Stimulated activated CD4-positive, alpha-beta T cell treated with anti-CD3 and anti-CD28 coated beads, Interleukin-15, amount 100 ng/mL, for 1 hour (primary cell): Measurements from ENCODE around the gene MAPKAP1.

Experiments used
- DNase-seq, 2 donors: peaks; one replicate each; pipeline ENCODE4 v3.0.0-alpha.2; 2020; ENCODE audit warnings: low read depth in 1 of 2, low spot score in 1 of 2

MAPKAP1 gene

DNA sequence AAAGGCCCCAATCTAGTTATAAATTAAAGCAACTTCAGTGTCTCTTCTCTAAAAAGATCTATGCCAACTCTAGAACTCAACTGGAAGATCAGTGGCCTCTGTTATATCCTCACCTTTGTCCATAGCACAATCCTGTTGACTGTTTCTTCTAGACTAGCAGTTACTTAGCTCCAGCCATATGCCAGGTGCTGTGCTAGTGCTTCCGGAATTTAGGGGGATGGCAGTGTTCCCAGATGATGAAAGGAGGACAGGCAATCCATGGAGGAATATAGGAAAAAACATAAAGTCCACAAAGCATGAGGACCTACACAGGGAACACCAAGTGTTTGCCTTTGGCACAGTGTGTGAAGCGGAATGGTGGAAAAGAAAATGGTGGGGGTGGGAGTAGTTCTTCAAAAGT is 214.3 kb downstream of the MAPKAP1 start:
- no peak for DNase-seq

DNA sequence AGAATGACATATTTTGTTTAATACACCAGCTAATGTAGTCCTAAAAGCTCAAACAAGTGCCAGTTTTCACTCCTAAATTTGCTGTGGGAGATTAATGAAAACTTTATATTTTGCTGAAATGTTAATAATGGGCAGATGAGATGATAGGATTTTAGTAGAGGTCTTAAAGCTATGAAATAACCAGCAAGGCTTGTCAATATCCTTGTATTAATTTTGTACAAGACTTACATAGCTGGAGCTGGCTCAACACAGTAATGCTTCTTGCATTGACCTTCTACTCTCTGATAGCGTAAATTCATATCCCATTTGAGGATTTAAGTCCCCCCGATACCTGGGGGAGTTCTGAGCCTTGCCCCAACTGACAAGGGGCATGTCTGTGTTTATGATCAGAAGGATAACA is 219.2 kb downstream of the MAPKAP1 start:
- no peak for DNase-seq

DNA sequence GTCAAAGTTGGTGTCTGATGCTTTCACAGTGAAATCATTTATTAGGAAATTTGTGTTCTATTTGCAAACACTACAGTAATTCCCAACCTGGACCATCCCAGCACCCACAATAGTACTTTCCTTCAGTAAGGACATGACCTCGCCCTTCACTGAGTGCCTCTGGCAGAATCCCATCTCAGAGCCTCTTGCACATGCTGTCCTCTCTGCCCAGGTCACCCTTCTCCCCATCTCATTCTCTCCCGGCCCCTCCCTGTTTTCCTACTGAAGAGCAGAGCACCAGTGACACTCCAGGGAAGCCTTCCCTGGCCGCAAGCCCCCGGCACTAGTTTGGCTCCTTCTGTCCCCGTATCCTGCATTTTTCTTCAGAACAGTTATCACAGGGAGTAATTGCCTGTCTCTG is 220.4 kb downstream of the MAPKAP1 start:
- DNase-seq, result no peak

DNA sequence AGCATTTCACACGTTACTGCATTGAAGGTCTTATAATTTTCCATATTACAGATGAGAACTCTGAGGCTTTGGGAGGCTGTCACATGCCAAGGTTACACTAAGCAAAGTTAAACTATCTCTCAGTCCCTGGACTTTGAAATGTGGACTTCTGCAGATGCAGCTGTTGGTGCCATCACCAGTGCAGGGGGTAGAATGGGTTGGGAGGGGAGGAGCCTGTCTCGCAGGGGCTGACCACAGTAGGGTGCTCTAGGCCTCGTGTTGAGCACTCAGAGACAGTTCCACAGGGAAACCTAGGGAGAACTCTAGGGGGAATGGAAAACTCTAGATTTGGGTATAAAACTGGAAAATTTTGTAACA is 220.9 kb downstream of the MAPKAP1 start:
- DNase-seq, result no peak

DNA sequence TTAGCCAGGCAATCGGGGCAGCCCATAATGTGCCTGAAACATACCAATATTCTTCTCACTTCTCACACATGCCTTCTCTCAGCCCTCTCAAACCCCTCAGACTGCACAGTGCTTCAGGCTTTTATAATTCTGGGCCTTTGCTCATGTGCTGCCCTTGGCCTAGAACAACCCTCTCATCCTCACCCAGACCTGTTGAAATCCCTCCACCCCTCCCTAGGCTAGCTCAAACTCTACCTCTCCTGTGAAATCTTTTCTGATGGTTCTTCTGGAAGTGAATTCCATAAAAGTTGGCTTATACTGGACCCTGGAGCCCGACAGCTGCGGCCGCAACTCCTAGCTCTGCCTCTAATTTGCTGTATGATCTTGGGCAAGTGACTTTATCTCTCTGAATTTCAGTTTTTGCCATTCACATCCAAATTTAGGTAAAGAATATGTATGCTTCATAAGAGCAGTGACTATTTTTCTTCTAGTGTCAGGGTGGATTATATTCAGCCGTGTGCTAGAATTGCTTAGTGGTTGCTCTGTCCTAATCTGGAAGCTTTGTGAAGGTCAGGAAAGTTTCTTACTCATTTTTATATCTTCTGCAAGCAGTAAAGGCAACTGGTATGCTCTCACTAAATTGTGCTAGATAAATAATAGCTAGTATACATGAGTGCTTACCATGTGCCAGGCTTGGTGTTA is 221.4 kb downstream of the MAPKAP1 start:
- no peak for DNase-seq

DNA sequence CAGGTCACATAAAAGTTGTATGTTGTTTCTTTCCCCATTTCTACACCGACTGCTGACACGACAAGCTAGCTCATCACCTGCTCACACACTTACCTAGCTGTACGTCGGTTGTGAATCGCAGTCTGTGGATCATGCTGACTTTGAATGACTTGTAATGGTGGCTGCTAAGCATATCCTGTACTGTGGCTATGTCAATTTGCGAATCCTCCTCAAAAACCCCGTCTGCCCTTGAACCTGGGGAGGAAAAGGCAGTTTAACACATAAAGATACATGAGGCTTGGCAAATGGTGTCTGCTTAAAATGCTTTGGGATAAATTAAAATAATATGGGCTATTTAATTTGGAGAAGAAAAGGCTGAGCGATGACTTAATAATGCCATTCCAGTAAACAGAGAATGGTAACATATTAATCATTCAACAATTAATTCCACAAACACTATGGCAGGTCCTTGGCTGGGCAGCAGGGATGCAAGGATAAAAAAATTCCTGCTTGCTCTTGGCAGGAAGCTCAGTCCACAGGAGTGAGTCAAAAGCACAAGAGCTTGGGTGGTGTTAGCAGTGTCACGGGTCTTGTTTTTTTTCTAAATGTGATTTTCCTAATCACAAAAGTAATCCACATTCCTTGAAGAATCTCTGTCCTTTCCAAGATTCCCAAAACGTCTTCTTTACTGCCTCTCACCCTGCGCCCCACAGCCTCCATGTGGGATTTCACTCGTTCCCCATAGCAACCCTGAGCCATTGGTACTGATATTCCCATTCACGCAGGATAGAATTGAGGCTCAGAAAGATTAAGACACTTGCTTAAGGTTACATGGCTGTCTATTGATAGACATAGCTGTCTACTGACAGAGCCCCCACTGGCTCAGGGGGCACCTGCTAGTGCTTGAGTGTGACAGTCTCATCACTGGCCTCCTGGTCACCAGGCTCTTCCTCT is 222.4 kb downstream of the MAPKAP1 start:
- DNase-seq, result no peak

DNA sequence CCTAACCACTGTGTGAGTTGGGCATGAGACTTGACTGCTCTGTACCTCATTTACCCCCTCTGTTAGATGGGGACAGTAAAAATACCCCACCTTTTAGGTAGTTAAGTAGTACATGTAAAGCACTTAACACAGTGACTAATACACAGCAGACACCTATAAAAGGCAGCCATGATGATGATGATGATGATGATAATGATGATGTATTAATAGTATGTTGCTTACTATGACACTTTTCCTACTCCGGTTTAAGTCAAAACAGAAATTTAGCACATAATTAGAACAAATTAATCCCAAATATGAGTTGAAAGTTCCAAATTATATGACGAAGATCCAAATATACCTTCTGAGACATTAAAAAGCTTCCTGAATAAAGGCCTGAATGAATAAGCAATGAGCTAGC is 223.3 kb downstream of the MAPKAP1 start:
- no peak for DNase-seq

DNA sequence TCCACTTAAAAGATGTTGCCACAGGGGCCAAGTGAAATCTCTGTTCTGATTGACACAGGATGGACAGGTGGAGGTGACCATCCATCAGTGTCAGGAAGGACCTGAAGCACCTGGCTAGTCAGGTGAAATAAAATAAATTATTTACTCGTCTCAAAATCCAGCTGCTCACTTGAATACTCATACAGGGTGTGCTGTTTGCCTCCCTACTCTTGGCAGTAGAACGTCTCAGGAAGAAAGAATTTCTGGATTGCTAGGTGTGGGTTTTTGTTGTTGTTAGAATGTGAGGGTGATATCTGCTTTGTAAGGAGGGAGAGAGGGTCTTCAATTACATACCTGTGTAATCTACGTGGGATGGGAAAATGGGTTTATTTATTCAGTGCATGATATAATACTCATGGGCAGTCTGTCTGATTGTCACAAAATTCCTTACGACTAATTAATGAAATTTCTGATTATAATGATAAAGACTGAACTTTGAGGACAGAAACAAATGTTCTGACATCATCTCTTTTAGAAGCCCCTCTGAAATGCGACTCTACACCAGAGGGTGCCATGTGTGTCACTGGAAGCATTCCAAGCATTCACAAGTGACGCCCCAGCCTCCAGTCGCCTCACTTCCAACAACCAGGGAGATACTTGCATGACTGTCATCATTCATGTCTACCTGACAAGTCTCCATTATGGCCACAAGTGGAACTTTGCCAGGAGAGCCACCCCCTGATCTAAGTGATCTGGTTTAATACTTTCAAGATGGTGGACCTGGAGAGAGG is 227.0 kb downstream of the MAPKAP1 start:
- DNase-seq, result no peak

DNA sequence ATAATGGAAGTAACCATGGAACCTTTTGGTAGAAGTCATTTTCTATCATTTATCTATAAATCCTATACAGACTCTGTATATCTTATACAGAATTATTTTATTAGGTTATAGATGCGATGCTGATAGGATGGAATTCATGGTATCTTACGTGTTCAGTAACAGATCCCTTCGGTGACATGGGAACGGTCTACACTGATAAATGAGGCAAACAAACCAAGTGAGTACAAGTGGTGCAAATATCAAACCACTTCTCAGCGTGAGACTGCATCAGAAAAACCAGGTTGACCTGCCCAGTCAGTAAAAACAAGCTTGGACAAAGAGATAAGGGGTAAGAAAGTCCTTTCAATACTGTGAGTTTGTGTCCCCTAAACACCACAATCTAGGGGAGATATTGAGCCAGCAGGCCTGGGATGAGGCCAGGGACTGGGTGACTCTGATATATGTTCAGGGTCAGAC is 229.9 kb downstream of the MAPKAP1 start:
- no peak for DNase-seq

DNA sequence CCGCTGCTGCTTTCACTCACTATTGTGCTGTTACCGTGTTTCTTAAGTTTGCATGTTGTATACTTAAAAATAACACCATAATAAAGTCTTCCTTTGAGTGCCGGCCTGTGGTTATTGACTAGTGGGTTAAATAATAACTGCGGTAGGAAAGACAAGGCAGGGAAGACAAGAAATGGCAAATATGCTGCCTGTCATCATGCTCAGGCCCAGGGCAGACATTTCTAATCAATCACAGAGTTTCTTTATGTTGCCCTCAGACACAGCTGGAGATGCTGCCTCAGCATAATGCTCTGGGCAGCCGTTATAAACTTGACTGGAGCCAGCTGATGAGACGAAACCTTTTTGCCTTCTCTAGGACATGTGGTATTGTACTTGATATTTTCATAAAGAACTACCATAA is 230.4 kb downstream of the MAPKAP1 start:
- no peak for DNase-seq

DNA sequence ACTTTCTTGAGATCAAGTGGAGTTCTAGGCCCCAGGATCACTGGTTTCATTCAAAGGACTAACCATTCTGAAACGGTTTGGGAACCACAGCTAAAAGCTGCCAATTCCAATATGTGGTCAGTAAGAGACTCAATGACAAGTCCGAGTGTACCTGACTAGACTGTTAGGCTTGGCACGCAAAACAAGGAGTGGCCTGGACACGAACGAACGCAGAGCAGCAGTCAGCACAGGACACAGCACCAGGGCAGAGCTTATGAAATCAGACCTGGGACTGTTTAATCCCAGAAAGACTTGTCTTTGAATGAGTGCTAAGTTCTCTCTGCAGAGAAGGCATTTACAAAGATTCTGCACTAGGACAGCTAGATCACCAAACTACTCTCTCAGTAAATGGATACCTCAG is 231.6 kb downstream of the MAPKAP1 start:
- DNase-seq, result no peak

DNA sequence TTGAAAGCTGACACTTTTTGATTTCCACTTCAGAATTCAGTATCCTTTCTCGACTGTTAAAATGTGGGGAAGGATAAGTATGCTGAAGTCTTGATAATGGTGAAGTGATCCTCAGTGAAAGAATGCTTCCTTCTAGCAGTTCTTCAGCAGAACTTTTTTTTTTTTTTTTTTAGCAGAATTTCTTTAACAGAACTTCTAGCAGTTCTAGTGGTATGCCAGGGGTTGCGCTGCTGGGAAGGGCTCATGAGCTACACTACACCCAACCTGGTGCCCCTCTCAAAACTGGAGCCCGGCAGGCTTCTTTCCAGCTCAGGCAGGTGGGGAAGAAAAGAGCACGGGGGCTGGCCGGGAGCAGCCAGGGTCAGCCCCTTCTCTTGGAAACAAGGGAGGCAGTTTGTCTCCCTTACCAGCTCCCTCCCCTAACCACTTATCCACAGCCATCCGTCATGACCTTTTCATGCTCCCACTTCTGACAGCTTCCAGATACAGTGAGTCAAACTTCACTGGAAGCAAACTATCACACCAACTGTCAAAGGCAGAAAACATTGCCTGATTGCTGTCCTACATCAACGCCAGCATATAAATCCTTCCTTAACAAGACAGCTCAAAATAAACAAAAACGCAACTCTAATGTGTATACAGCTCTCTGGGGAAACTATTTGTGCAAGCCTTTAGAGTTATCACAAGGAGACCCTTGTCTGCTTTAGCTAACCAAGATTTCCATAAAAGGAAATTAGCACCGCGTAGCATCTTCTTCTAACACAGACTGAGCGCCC is 233.9 kb downstream of the MAPKAP1 start:
- no peak for DNase-seq

DNA sequence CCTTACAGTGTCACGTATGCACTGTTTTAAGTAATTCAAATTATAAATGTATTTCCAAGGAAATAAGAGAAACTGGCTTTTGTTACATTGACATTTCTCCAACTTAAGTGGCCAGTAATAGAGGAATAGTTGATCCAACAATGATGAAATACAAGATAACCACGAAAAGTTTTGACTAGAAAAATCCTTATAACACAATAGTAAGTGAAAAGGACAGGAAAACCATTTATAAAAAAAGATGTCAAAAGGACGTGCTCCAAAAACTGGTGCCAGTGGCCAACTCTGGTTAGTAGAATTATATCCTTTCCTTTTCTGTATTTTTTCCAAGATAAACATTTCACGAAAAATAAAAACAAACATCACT is 234.5 kb downstream of the MAPKAP1 start:
- DNase-seq, result no peak

DNA sequence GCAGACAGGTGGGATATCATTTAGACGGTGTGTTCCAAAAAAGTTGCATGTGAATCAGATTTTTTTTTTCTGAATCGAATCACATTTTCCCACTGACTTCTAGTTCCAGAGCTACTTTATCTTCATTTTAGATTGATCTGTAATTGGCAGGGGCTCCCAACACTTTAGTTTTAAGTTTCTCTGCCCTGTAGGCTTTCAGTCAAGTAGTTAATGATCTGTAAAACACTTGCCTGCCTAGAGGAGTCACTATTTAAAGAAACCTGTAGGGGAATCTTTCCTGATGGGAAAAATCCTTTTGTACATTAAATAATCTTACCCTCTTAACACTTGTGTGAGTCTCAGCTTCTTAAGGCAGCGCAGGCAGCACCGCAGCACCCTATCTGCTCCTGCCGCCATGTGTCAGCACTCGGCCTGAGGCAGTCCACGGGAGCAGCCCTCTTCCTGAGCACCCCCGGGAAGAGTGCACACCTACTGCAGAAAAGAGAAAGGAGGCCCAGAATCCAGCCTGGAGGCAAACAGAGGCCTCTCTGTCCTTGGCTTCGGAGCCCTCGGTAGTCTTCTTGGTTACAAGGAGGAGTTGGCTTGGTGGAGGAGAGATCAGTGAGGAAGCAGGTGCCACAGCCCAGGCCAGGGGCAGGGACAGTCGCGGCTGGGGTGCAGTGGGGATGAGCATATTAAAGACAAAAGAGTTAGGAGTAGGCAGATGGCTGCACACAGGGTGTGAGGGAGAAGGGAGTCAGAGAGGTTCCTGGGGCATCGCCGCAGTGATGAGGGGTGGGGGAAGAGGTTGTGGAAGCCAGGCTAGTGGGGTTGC is 236.0 kb downstream of the MAPKAP1 start:
- DNase-seq, result no peak

DNA sequence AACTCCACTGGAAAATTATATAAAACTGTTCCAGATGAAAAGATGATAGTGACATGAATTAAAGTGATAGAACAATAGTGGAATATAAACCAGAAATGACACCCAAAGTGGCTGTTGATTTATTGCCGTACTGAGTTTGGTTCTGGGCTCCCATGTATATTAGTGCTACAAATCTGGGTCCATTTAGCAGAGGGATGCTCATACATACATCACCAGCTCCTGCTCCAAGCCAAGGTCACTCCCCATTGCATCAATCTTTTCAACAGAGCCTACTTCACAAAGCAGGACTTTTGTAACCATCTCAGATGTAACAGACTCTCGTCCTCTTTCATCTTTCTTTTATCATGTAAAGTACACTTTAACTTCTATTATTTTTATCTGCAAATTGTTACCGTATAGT is 236.8 kb downstream of the MAPKAP1 start:
- no peak for DNase-seq

DNA sequence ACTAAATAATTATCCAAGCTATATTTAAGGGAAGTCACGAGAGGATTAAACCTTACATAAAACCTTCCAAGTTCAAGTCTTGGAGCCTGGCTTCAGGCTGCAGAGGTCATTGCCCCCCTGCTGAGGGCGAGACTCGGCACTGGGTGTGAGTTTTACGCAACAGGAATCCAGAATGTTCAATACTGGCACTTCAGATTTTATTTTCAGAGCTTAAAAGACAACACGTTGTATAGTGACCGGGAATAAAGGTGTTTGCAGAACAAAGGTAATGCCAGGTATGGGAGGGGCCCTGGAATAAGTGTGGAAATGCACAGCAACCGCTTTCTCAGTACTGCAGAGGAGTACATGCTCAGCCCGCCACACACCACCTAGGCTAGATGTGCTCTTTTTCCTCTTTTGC is 238.4 kb downstream of the MAPKAP1 start:
- no peak for DNase-seq

DNA sequence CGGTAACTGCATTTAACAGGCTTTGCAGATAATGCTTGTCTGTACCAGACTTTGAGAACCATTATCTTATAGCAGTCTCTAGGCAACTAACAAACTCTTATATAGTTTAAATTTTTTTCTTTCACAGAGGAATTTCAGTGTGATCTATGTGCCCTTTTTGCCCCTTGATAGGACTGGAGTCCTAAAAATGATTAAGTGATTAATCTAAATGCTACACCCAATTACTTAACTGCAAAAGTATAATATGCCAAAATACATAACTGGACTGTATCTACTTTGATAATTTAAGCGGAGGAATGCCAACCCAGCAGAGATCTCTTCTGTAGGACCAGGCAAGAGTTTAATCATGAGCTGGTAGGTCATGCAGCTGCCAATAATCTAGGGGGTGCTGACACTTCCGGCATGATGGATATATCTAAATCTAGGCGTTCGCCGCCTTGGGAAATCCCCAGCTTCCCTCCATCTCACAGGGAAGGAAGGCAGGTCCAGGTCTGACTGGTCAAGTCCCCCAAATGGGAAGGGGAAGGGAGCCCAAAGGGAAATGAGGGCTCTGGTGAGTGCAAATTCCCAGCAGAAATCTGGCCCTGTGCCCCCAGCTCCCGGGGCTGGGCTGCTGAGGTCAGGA is 239.8 kb downstream of the MAPKAP1 start:
- DNase-seq, result no peak

DNA sequence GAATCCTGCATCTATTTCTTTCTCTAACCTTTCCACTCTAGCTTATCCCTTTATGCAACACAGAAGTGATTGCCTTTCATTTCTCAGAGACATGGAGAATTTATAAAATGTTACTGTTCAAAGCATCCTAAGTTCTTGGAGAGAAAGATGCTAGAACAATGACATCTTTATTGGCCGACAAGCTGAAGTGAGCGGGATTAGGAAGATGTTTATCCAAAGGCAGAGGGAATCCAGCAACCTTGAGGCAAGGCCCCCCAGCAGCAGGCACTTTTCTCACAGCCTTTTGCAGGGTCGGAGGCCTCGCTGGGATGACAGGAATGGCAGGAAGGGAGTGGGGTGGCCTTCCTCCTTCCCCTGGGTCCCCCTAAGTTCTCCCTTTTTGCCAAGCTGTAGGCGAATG is 240.6 kb downstream of the MAPKAP1 start:
- no peak for DNase-seq

DNA sequence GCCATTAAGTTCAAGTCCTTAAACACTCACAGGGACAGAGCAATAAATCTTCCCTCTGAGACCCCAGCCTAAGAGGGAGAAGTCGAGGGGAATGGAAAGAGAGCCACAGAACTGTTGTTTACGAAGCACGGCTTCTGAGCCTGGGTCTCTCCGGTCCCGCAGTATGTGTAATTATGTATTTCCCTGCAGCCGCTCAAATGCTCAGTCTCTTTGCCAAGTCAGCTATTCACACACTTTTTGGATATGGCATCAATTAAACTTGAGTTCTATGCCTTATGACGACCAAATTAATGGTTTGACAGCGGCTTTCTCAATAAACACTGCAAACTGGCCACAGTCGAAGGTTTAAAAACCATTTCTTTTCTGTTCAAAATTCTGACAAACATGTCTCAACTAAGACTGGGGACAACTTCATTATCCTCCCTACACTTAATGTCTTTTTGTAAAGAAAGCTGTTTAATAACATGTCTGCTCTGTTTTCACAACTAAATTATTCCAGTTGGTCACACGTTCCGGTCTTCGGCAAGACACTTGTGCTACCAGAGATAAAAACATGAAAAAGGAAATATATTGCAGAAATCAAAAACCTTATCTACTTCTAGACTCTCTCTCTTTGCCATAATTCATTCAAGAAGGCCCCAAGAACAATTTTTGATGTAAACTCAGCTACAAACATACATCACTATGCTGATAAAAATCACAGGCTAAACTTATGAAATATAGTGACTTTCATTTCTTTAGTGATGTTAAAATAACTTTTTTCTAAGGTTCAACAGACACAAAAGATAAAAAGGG is 242.2 kb downstream of the MAPKAP1 start:
- no peak for DNase-seq
